IMR-90 (cell line): ENCODE results near the gene NEMP1. TPM values are rescaled to one million over a fixed set of nuclear protein-coding genes. Genes with fewer than 3 reads are reported as not detected.

ENCODE experiments used
- ATAC-seq: fragments of 200-7000 bp; cut with Tn5 transposase; 2 replicates; pipeline ENCODE4 v1.9.1; 2020; ENCODE audit warnings: low read depth, mild to moderate bottlenecking, moderate library complexity
- BruUV-seq: library from RNA; stranded (reverse); fragments of 400-500 nt; replicated peaks from 2 replicates; lab custom pipeline; 2021; lab: Mats Ljungman, UMichigan
- CTCF ChIA-PET: fragments of 300-600 bp; formaldehyde crosslinking; extraction: SDS; loops from one replicate; lab custom pipeline; 2021; ENCODE audit warnings: antibody characterized with exemption; lab: Yijun Ruan, JAX
- POLR2A ChIA-PET: fragments of 300-600 bp; sonication (Branson Sonifier 250); formaldehyde crosslinking; loops from one replicate; lab custom pipeline; 2022; ENCODE audit warnings: antibody characterized with exemption; ENCODE audit not compliant: unreplicated experiment; lab: Charles Lee
- DNase-seq: peaks from one replicate; pipeline ENCODE4 v3.0.0; 2013
- H2AFZ ChIP-seq: replicated peaks from 2 replicates; pipeline ENCODE3; 2013; ENCODE audit warnings: low read length, mild to moderate bottlenecking; ENCODE audit not compliant: poor library complexity
- H2AK5ac ChIP-seq: 2 replicates; pipeline ENCODE4 v1.6.1; 2013; ENCODE audit warnings: low read depth, low read length, inconsistent platforms
- H2AK9ac ChIP-seq: replicated peaks from 2 replicates; pipeline ENCODE3; 2013; ENCODE audit warnings: mild to moderate bottlenecking, low read depth, low read length, moderate library complexity; ENCODE audit not compliant: poor library complexity
- H2BK120ac ChIP-seq: 2 replicates; pipeline ENCODE4 v1.6.1; 2013; ENCODE audit warnings: low read depth, low read length, inconsistent platforms
- H2BK15ac ChIP-seq: 3 replicates; pipeline ENCODE4 v1.6.1; 2013; ENCODE audit warnings: low read depth, low read length, inconsistent platforms
- H2BK20ac ChIP-seq: 2 replicates; pipeline ENCODE4 v1.6.1; 2013; ENCODE audit warnings: low read depth, mild to moderate bottlenecking, inconsistent platforms, low read length, moderate library complexity
- H2BK5ac ChIP-seq: 2 replicates; pipeline ENCODE4 v1.6.1; 2013; ENCODE audit warnings: mild to moderate bottlenecking, low read depth, low read length, inconsistent platforms; ENCODE audit not compliant: poor library complexity, severe bottlenecking
- H3K14ac ChIP-seq: replicated peaks from 2 replicates; pipeline ENCODE4 v1.6.1; 2013; ENCODE audit warnings: low read depth, low read length, inconsistent platforms
- H3K18ac ChIP-seq: 2 replicates; pipeline ENCODE4 v1.6.1; 2013; ENCODE audit warnings: low read depth, low read length, control low read depth
- H3K23ac ChIP-seq: 2 replicates; pipeline ENCODE4 v1.6.1; 2013; ENCODE audit warnings: low read depth, low read length, inconsistent platforms
- H3K27ac ChIP-seq: 2 replicates; pipeline ENCODE4 v1.5.1; 2013; ENCODE audit warnings: mild to moderate bottlenecking, control low read depth, low read length; ENCODE audit not compliant: insufficient read depth
- H3K27me3 ChIP-seq: 2 replicates; pipeline ENCODE4 v1.6.1; 2013; ENCODE audit warnings: low read length; ENCODE audit not compliant: control insufficient read depth, insufficient read depth
- H3K36me3 ChIP-seq: 2 replicates; pipeline ENCODE4 v1.6.1; 2013; ENCODE audit warnings: low read length, mixed read lengths; ENCODE audit not compliant: control insufficient read depth, insufficient read depth
- H3K4ac ChIP-seq: 2 replicates; pipeline ENCODE4 v1.6.1; 2013; ENCODE audit warnings: low read depth, low read length, inconsistent platforms
- H3K4me1 ChIP-seq: 2 replicates; pipeline ENCODE4 v1.6.1; 2013; ENCODE audit warnings: low read length, mixed read lengths; ENCODE audit not compliant: control insufficient read depth, insufficient read depth
- H3K4me2 ChIP-seq: 2 replicates; pipeline ENCODE4 v1.6.1; 2013; ENCODE audit warnings: low read depth, mild to moderate bottlenecking, control low read depth, low read length, moderate library complexity
- H3K4me3 ChIP-seq: 2 replicates; pipeline ENCODE4 v1.5.1; 2013; ENCODE audit warnings: low read depth, mild to moderate bottlenecking, control low read depth, low read length, moderate library complexity; ENCODE audit not compliant: insufficient read depth
- H3K56ac ChIP-seq: 2 replicates; pipeline ENCODE4 v1.6.1; 2013; ENCODE audit warnings: low read length, inconsistent platforms; ENCODE audit not compliant: insufficient read depth; ENCODE audit errors: extremely low read depth
- H3K79me1 ChIP-seq, 2 experiments: 2 replicates each; pipeline ENCODE4 v1.6.1; 2013; ENCODE audit warnings: low read length in 2 of 2, inconsistent platforms in 1 of 2, low read depth in 1 of 2
- H3K9ac ChIP-seq: 2 replicates; pipeline ENCODE4 v1.6.1; 2013; ENCODE audit warnings: low read depth, low read length, control low read depth
- H3K9me1 ChIP-seq: 2 replicates; pipeline ENCODE4 v1.6.1; 2013; ENCODE audit warnings: low read length, inconsistent platforms; ENCODE audit not compliant: insufficient read depth
- H3K9me3 ChIP-seq: 2 replicates; pipeline ENCODE4 v1.6.1; 2013; ENCODE audit warnings: low read length; ENCODE audit not compliant: control insufficient read depth, insufficient read depth
- H4K20me1 ChIP-seq: 2 replicates; pipeline ENCODE4 v1.6.1; 2013; ENCODE audit warnings: low read length, inconsistent platforms; ENCODE audit not compliant: insufficient read depth
- H4K5ac ChIP-seq: 2 replicates; pipeline ENCODE4 v1.6.1; 2013; ENCODE audit warnings: mild to moderate bottlenecking, low read depth, low read length, control low read depth
- H4K8ac ChIP-seq, 2 experiments: 2 replicates each; pipeline ENCODE4 v1.6.1; 2013; ENCODE audit warnings: low read depth in 2 of 2, low read length in 2 of 2, control low read depth in 1 of 2, inconsistent platforms in 1 of 2
- H4K91ac ChIP-seq: 2 replicates; pipeline ENCODE4 v1.6.1; 2013; ENCODE audit warnings: low read depth, low read length, inconsistent platforms; ENCODE audit not compliant: insufficient read depth
- BHLHE40 ChIP-seq: fragments of 150-350 bp; IDR thresholded peaks from 2 replicates; pipeline ENCODE4 v1.6.1; 2016; ENCODE audit warnings: mild to moderate bottlenecking, low read depth, low read length
- CEBPB ChIP-seq: IDR thresholded peaks from 2 replicates; pipeline ENCODE4 v1.6.1; 2012; ENCODE audit warnings: low read depth, low read length, improper control_type of control experiment
- ELK1 ChIP-seq: fragments of 150-350 bp; IDR thresholded peaks from 2 replicates; pipeline ENCODE4 v1.6.1; 2016; ENCODE audit warnings: low read depth, mild to moderate bottlenecking, low read length, moderate library complexity, borderline replicate concordance
- MAFK ChIP-seq: IDR thresholded peaks from 2 replicates; pipeline ENCODE4 v1.6.1; 2012; ENCODE audit warnings: low read depth, low read length, improper control_type of control experiment
- MAZ ChIP-seq: IDR thresholded peaks from 2 replicates; pipeline ENCODE4 v1.6.1; 2012; ENCODE audit warnings: low read depth, mild to moderate bottlenecking, low read length, improper control_type of control experiment, moderate library complexity, borderline replicate concordance
- MXI1 ChIP-seq: IDR thresholded peaks from 2 replicates; pipeline ENCODE4 v1.6.1; 2012; ENCODE audit warnings: low read depth, mild to moderate bottlenecking, low read length, moderate library complexity, borderline replicate concordance
- SMC3 ChIP-seq: fragments of 150-350 bp; IDR thresholded peaks from 2 replicates; pipeline ENCODE4 v1.6.1; 2016; ENCODE audit warnings: low read depth, mild to moderate bottlenecking, antibody characterized with exemption, low read length, moderate library complexity
- USF2 ChIP-seq: fragments of 150-350 bp; IDR thresholded peaks from 2 replicates; pipeline ENCODE4 v1.6.1; 2017; ENCODE audit warnings: mild to moderate bottlenecking, antibody characterized with exemption, low read length, low read depth
- WGBS, 2 experiments: methylation state at CpG; one replicate each; pipeline versions ENCODE4 v1.1.5 to v1.1.7; 2013; ENCODE audit warnings: missing lambda C conversion rate in 2 of 2; ENCODE audit not compliant: insufficient read length in 1 of 2; ENCODE audit errors: extremely low coverage in 2 of 2; 5-methylcytosine and 5-hydroxymethylcytosine counted together
- dilution Hi-C: fragments of 300-500 bp; cut with HindIII; formaldehyde crosslinking; loops from one replicate; pipeline ENCODE4 v1.14.3; 2018; ENCODE audit warnings: low sequenced_read_pairs; ENCODE audit not compliant: unreplicated experiment
- in situ Hi-C: fragments of 300-500 bp; cut with MboI; formaldehyde crosslinking; loops from 3 replicates; pipeline ENCODE4 v1.14.3; 2019; ENCODE audit warnings: low sequenced_read_pairs, inconsistent platforms, mixed read lengths
- intact Hi-C: fragments of 100-400 bp; cut with micrococcal nuclease; formaldehyde crosslinking; loops from 2 replicates; pipeline ENCODE4 v1.10.0; 2022
- polyA plus RNA-seq, 3 experiments: library from polyadenylated mRNA; depleted of rRNA; stranded (reverse); fragments of >200 nt; gene quantifications; 2 replicates each; pipeline ENCODE4 v1.2.3, GENCODE V29; 2012; ENCODE audit warnings: low replicate concordance in 1 of 3
- total RNA-seq: library from RNA; depleted of rRNA; stranded (reverse); fragments of >200 nt; gene quantifications from 2 replicates; pipeline ENCODE4 v1.2.3, GENCODE V29; 2012
- TF ChIP-seq, protein P1 (sequence below): conservative IDR thresholded peaks from 2 replicates; pipeline ENCODE4 v1.5.1; 2012; ENCODE audit warnings: mild to moderate bottlenecking, low read depth, low read length, improper control_type of control experiment

The NEMP1 gene
- total and polyA plus RNA-seq, 2 of the 4 experiments (the other 2 are of a cell fraction), result 8.9 to 10.9 TPM

- no peak overlapping the region for H2BK15ac ChIP-seq
- CTCF ChIA-PET, result interaction anchor here (0.9 kb wide), 1 partner anchor 20 kb away, joined by 6 read pairs; no protein-coding TSS in a partner anchor
- WGBS, 2 experiments, result no CpG with 5 or more reads among the region's 2 CpGs
- no peak overlapping the region for H4K91ac ChIP-seq
- no peak overlapping the region for H3K4ac ChIP-seq
- H3K9ac ChIP-seq, result no peak overlapping the region
- H4K5ac ChIP-seq, result no peak overlapping the region
- H2BK5ac ChIP-seq, result no peak overlapping the region
- no peaks in the 10 kb centered on the region for H3K9me3 ChIP-seq
- H3K4me3 ChIP-seq, result no peak overlapping the region
- no peak overlapping the region for H3K23ac ChIP-seq
- H3K18ac ChIP-seq, result no peak overlapping the region
- DNase-seq (no peak), ATAC-seq (no peak)
- H4K8ac ChIP-seq, result no peak overlapping the region
- H3K4me2 ChIP-seq, result no peak overlapping the region
- H4K20me1 ChIP-seq, result peaks cover 2% of the 10 kb centered on the region; the same call in 1 of the 2 replicates
- intact Hi-C loops, result no loop called here
- no peak overlapping the region for H3K56ac ChIP-seq
- POLR2A ChIA-PET, result no interaction called here
- TF ChIP-seq BHLHE40 (no peak), CEBPB (no peak), ELK1 (no peak), USF2 (no peak), MAZ (no peak), SMC3 (no peak), MAFK (no peak), MXI1 (no peak)
- TF ChIP-seq, protein P1, sequence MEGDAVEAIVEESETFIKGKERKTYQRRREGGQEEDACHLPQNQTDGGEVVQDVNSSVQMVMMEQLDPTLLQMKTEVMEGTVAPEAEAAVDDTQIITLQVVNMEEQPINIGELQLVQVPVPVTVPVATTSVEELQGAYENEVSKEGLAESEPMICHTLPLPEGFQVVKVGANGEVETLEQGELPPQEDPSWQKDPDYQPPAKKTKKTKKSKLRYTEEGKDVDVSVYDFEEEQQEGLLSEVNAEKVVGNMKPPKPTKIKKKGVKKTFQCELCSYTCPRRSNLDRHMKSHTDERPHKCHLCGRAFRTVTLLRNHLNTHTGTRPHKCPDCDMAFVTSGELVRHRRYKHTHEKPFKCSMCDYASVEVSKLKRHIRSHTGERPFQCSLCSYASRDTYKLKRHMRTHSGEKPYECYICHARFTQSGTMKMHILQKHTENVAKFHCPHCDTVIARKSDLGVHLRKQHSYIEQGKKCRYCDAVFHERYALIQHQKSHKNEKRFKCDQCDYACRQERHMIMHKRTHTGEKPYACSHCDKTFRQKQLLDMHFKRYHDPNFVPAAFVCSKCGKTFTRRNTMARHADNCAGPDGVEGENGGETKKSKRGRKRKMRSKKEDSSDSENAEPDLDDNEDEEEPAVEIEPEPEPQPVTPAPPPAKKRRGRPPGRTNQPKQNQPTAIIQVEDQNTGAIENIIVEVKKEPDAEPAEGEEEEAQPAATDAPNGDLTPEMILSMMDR, result no peak
- H3K36me3 ChIP-seq, result no peaks in the 10 kb centered on the region
- no peak overlapping the region for H3K14ac ChIP-seq
- BruUV-seq, result no TSS peak
- peaks cover under 1% of the 10 kb centered on the region; the same call in 1 of the 2 replicates for H3K4me1 ChIP-seq
- H3K27ac ChIP-seq, result no peak overlapping the region
- peaks cover 56% of the 10 kb centered on the region for H3K27me3 ChIP-seq
- H2BK120ac ChIP-seq, result no peak overlapping the region
- dilution Hi-C loops, result no loop called here
- H2AK9ac ChIP-seq, result no peak overlapping the region
- no peak overlapping the region for H2AFZ ChIP-seq
- H3K79me1 ChIP-seq, result no peaks in the 10 kb centered on the region
- no peak overlapping the region for H2AK5ac ChIP-seq
- H3K9me1 ChIP-seq, result no peaks in the 10 kb centered on the region; the same call in 1 of the 2 replicates
- H2BK20ac ChIP-seq, result no peak overlapping the region
- in situ Hi-C loops, result no loop called here
These were observed 35.9 kb downstream of the NEMP1 start for GRCh38 chr12:57042695-57043094.
